Right renal pelvis (tissue), 4 donors: ENCODE data around the gene GORASP2. TPM values are rescaled to one million over a fixed set of nuclear protein-coding genes. Genes with fewer than 3 reads are reported as not detected.

Experiments used
- DNase-seq, 4 donors: peaks; one replicate each; pipeline ENCODE4 v3.0.0-alpha.2; 2013; ENCODE audit warnings: low read depth in 4 of 4, low spot score in 3 of 4, missing footprints in 1 of 4
- polyA plus RNA-seq, 4 donors: library from polyadenylated mRNA; unstranded; fragments of 120-200 nt; gene quantifications; one replicate each; pipeline ENCODE4 v1.2.1, GENCODE V29; 2013; ENCODE audit not compliant: insufficient read length in 4 of 4

GORASP2 gene
- polyA plus RNA-seq, 4 donors: 79.4 to 96.5 (median 93.8) TPM

GRCh38 chr2:170922634-170923494 is 6.2 kb upstream of the GORASP2 start:
- no peak for DNase-seq

GRCh38 chr2:170923799-170924198 is 5.3 kb upstream of the GORASP2 start:
- DNase-seq: no peak

GRCh38 chr2:170924969-170925368 is 4.1 kb upstream of the GORASP2 start:
- DNase-seq: no peak

GRCh38 chr2:170925923-170926322 is 3.1 kb upstream of the GORASP2 start:
- no peak for DNase-seq

- DNase-seq: no peak
Measured at GRCh38 chr2:170926743-170927297, 2.2 kb upstream of the GORASP2 start.

GRCh38 chr2:170928036-170928823 is 823 bp upstream of the GORASP2 start:
- DNase-seq: peak in 1 of 4 donors; percentile 12

- peak in 3 of 4 donors; percentile 24 to 54 (median 31) for DNase-seq
Measured at GRCh38 chr2:170929686-170930050, 615 bp downstream of the GORASP2 start.

GRCh38 chr2:170930131-170930990 is 1.3 kb downstream of the GORASP2 start:
- no peak for DNase-seq

GRCh38 chr2:170930991-170931266 is 1.9 kb downstream of the GORASP2 start:
- DNase-seq: no peak

GRCh38 chr2:170932166-170932565 is 3.1 kb downstream of the GORASP2 start:
- no peak for DNase-seq

GRCh38 chr2:170932948-170933347 is 3.9 kb downstream of the GORASP2 start:
- DNase-seq: no peak

GRCh38 chr2:170937709-170938379 is 8.8 kb downstream of the GORASP2 start:
- DNase-seq: no peak

- DNase-seq: no peak
Measured at GRCh38 chr2:170940066-170940465, 11.0 kb downstream of the GORASP2 start.

GRCh38 chr2:170942615-170943014 is 13.6 kb downstream of the GORASP2 start:
- DNase-seq: no peak

- no peak for DNase-seq
Measured at GRCh38 chr2:170943041-170943440, 14.0 kb downstream of the GORASP2 start.

- no peak for DNase-seq
Measured at GRCh38 chr2:170943596-170943995, 14.5 kb downstream of the GORASP2 start.

- DNase-seq: no peak
Measured at GRCh38 chr2:170944545-170944944, 15.5 kb downstream of the GORASP2 start.

- DNase-seq: no peak
Measured at GRCh38 chr2:170949415-170949814, 20.4 kb downstream of the GORASP2 start.

- no peak for DNase-seq
Measured at GRCh38 chr2:170950221-170950761, 21.2 kb downstream of the GORASP2 start.

GRCh38 chr2:170953941-170954340 is 24.9 kb downstream of the GORASP2 start:
- DNase-seq: no peak
